Smooth muscle cell (in vitro differentiated cells): ENCODE measurements around the gene EPHA2. TPM values are rescaled to one million over a fixed set of nuclear protein-coding genes. Genes with fewer than 3 reads are reported as not detected.

Experiments
- DNase-seq: peaks from one replicate; lab custom pipeline; 2025; ENCODE audit not compliant: unreplicated experiment; lab: John Stamatoyannopoulos, UW
- H2AFZ ChIP-seq: fragments of 200-600 bp; sonication (generic); 2 replicates; pipeline ENCODE4 v1.6.0; 2016; ENCODE audit warnings: antibody characterized with exemption, low read depth, mild to moderate bottlenecking
- H3F3A ChIP-seq: fragments of 200-600 bp; sonication (generic); 2 replicates; pipeline ENCODE4 v1.6.0; 2017; ENCODE audit warnings: antibody characterized with exemption, low read depth
- H3K27ac ChIP-seq: fragments of 200-600 bp; sonication (generic); 2 replicates; pipeline ENCODE4 v1.5.1; 2016; ENCODE audit warnings: low read depth, mild to moderate bottlenecking
- H3K27me3 ChIP-seq: fragments of 200-600 bp; sonication (generic); 2 replicates; pipeline ENCODE4 v1.6.1; 2016; ENCODE audit warnings: low read depth, mild to moderate bottlenecking
- H3K36me3 ChIP-seq: fragments of 200-600 bp; sonication (generic); 2 replicates; pipeline ENCODE4 v1.5.1; 2016; ENCODE audit warnings: low read depth
- H3K4me1 ChIP-seq: fragments of 200-600 bp; sonication (generic); 2 replicates; pipeline ENCODE4 v1.5.1; 2016; ENCODE audit warnings: low read depth
- H3K4me2 ChIP-seq: fragments of 200-600 bp; sonication (generic); 2 replicates; pipeline ENCODE4 v1.6.0; 2016; ENCODE audit warnings: mild to moderate bottlenecking
- H3K4me3 ChIP-seq: fragments of 200-600 bp; sonication (generic); 2 replicates; pipeline ENCODE4 v1.5.1; 2016; ENCODE audit warnings: mild to moderate bottlenecking
- H3K79me2 ChIP-seq: fragments of 200-600 bp; sonication (generic); 2 replicates; pipeline ENCODE4 v1.6.0; 2016; ENCODE audit warnings: low read depth, mild to moderate bottlenecking
- H3K9ac ChIP-seq: fragments of 200-600 bp; sonication (generic); 2 replicates; pipeline ENCODE4 v1.6.0; 2016; ENCODE audit warnings: low read depth
- H3K9me3 ChIP-seq: fragments of 200-600 bp; sonication (generic); replicated peaks from 2 replicates; pipeline ENCODE4 v1.5.1; 2016; ENCODE audit warnings: low read depth
- H4K20me1 ChIP-seq: fragments of 200-600 bp; sonication (generic); 2 replicates; pipeline ENCODE4 v1.6.0; 2016; ENCODE audit warnings: low read depth
- CTCF ChIP-seq: fragments of 200-600 bp; sonication (generic); IDR thresholded peaks from 2 replicates; pipeline ENCODE4 v1.5.1; 2017; ENCODE audit warnings: borderline replicate concordance, mild to moderate bottlenecking, antibody characterized with exemption; ENCODE audit not compliant: insufficient read depth, poor library complexity, severe bottlenecking
- WGBS: methylation state at CpG from one replicate; pipeline ENCODE4 v1.1.7; 2016; ENCODE audit warnings: low lambda C conversion rate; 5-methylcytosine and 5-hydroxymethylcytosine counted together
- polyA plus RNA-seq: library from polyadenylated mRNA; unstranded; fragments of >200 nt; fragmentation: Nextera tagmentation; extraction: Ambion mirVana; gene quantifications from 2 replicates; pipeline ENCODE4 v1.2.1, GENCODE V29; 2016
- total RNA-seq: library from RNA; depleted of rRNA; stranded (reverse); fragments of >200 nt; gene quantifications from 2 replicates; pipeline ENCODE4 v1.2.3, GENCODE V29; 2014

Gene EPHA2
- total and polyA plus RNA-seq, 2 experiments from 2014 or later = 27.3 to 34.8 TPM

- Histone ChIP-seq H4K20me1 (no peaks in the 10 kb centered on the region), H3K9ac (no peak overlapping the region), H3F3A (no peaks in the 10 kb centered on the region), H3K36me3 (no peaks in the 10 kb centered on the region), H2AFZ (no peak overlapping the region), H3K4me2 (no peak overlapping the region), H3K9me3 (no peaks in the 10 kb centered on the region), H3K79me2 (no peaks in the 10 kb centered on the region), H3K4me1 (peaks cover under 1% of the 10 kb centered on the region), H3K27me3 (no peaks in the 10 kb centered on the region), H3K4me3 (no peak overlapping the region), H3K27ac (no peak overlapping the region)
- WGBS = 90% methylated on average over 9 of the region's 9 CpGs
- no peak for TF ChIP-seq CTCF
- DNase-seq = no peak
These were observed 30.9 kb upstream of the EPHA2 start for GRCh38 chr1:16186655-16187235.

DNA sequence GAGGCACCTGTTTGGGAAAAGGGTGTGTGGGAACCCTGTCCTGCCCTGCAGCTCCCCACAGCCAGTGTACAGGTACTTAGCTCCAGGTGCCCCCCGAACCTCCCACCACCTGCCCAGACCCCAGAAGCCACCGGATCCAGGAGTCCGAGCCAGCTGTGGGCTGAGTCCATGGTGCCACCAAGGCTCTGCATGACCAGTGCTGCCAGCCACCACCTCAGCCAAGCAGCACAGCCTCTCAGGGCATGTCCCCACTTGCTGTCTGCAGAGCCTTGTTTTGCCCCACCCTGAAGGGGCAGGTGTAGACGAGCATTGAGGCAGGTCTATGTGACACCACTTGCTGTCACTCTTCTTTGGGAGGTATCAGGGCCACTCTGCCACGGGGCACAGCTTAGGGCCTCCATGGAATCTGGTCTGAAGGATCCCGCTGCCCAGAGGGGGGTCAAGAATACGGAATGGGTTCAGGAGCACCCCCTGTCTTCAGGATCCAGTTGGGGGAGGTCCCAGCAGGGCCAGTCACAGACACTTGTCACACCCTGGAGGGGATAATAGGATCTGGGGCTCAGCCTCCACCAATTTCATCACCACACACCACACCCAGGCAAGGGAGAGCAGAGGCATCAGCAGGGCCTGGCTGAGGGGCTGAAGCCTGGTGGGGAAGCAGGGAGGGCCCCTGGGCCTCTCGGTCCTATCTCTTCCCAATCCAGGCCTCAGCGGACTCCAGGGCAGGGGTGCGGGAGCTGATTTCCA is 28.9 kb upstream of the EPHA2 start:
- no peak overlapping the region for H3K27ac ChIP-seq
- 89% methylated on average over 10 of the region's 10 CpGs for WGBS

GRCh38 chr1:16183765-16184556 is 28.1 kb upstream of the EPHA2 start:
- peak overlapping the region; percentile 15 for H3K27ac ChIP-seq
- H3F3A ChIP-seq = peaks cover 7% of the 10 kb centered on the region
- H3K36me3 ChIP-seq = no peaks in the 10 kb centered on the region
- peaks cover 5% of the 10 kb centered on the region for H3K4me1 ChIP-seq
- WGBS = 81% methylated on average over 19 of the region's 19 CpGs
- H3K27me3 ChIP-seq = no peaks in the 10 kb centered on the region
- H3K9me3 ChIP-seq = no peaks in the 10 kb centered on the region
- DNase-seq = no peak
- no peak overlapping the region for H3K9ac ChIP-seq
- H3K4me2 ChIP-seq = no peak overlapping the region
- H3K79me2 ChIP-seq = no peaks in the 10 kb centered on the region
- no peak for TF ChIP-seq CTCF
- H3K4me3 ChIP-seq = no peak overlapping the region
- no peaks in the 10 kb centered on the region for H4K20me1 ChIP-seq
- no peak overlapping the region for H2AFZ ChIP-seq

More for the DNA sequence above, 28.9 kb upstream of the EPHA2 start:
- H3K27me3 ChIP-seq = no peaks in the 10 kb centered on the region
- H3K4me1 ChIP-seq = peaks cover 5% of the 10 kb centered on the region
- TF ChIP-seq CTCF = no peak
- no peak overlapping the region for H2AFZ ChIP-seq
- H4K20me1 ChIP-seq = no peaks in the 10 kb centered on the region
- no peaks in the 10 kb centered on the region for H3K9me3 ChIP-seq
- H3K79me2 ChIP-seq = no peaks in the 10 kb centered on the region
- peaks cover 7% of the 10 kb centered on the region for H3F3A ChIP-seq
- H3K4me3 ChIP-seq = no peak overlapping the region
- no peaks in the 10 kb centered on the region for H3K36me3 ChIP-seq
- no peak overlapping the region for H3K4me2 ChIP-seq
- H3K9ac ChIP-seq = no peak overlapping the region
- no peak for DNase-seq
